OCI-LY7 (cell line): ENCODE measurements around the gene GIMAP6.

Experiments used
- CTCF ChIP-seq: fragments of 200-600 bp; sonication (generic); conservative IDR thresholded peaks from 2 replicates; pipeline ENCODE4 v1.5.1; 2014; ENCODE audit warnings: mild to moderate bottlenecking, antibody characterized with exemption, low read length, moderate library complexity, mixed read lengths
- EZH2phosphoT487 ChIP-seq: fragments of 200-600 bp; sonication (generic); IDR thresholded peaks from 2 replicates; pipeline ENCODE4 v1.6.1; 2018; ENCODE audit warnings: low read depth, borderline replicate concordance, mild to moderate bottlenecking, mixed run types, antibody characterized with exemption, low read length, moderate library complexity, mixed read lengths

- TF ChIP-seq CTCF = no peak
- TF ChIP-seq EZH2phosphoT487 = no peak
These were observed 16.3 kb upstream of the GIMAP6 start for GRCh38 chr7:150648353-150649079.
